Astrocyte (in vitro differentiated cells and primary cell): ENCODE results near the gene NHLRC4. TPM values are rescaled to one million over a fixed set of nuclear protein-coding genes. Genes with fewer than 3 reads are reported as not detected.

Source experiments
- DNase-seq: peaks from one replicate; pipeline ENCODE4 v3.0.0-alpha.2; 2010; ENCODE audit warnings: low read depth
- FAIRE-seq: peaks from 2 replicates; lab custom pipeline; 2011; peaks lifted over from hg19 to GRCh38; lab: Jason Lieb, UNC
- H2AFZ ChIP-seq: 2 replicates; pipeline ENCODE4 v1.6.0; 2012; ENCODE audit warnings: low read depth, low read length, inconsistent platforms
- H3K27ac ChIP-seq: 2 replicates; pipeline ENCODE4 v1.5.1; 2011; ENCODE audit warnings: low read depth, low read length, inconsistent platforms
- H3K27me3 ChIP-seq: 2 replicates; pipeline ENCODE4 v1.6.0; 2011; ENCODE audit warnings: low read length, inconsistent platforms; ENCODE audit not compliant: insufficient read depth
- H3K36me3 ChIP-seq: 2 replicates; pipeline ENCODE4 v1.5.1; 2011; ENCODE audit warnings: low read length, inconsistent platforms; ENCODE audit not compliant: insufficient read depth
- H3K4me1 ChIP-seq: 2 replicates; pipeline ENCODE4 v1.5.1; 2011; ENCODE audit warnings: low read length, inconsistent platforms; ENCODE audit not compliant: insufficient read depth
- H3K4me2 ChIP-seq: 2 replicates; pipeline ENCODE4 v1.6.0; 2012; ENCODE audit warnings: low read length, inconsistent platforms
- H3K4me3 ChIP-seq: 2 replicates; pipeline ENCODE4 v1.5.1; 2011; ENCODE audit warnings: low read depth, mild to moderate bottlenecking, low read length, inconsistent platforms; ENCODE audit not compliant: insufficient read depth
- H3K79me2 ChIP-seq: 2 replicates; pipeline ENCODE4 v1.6.0; 2012; ENCODE audit warnings: mild to moderate bottlenecking, low read length, inconsistent platforms; ENCODE audit not compliant: insufficient read depth
- H3K9ac ChIP-seq: 2 replicates; pipeline ENCODE4 v1.6.0; 2012; ENCODE audit warnings: mild to moderate bottlenecking, low read length, inconsistent platforms
- H3K9me3 ChIP-seq: 2 replicates; pipeline ENCODE4 v1.5.1; 2012; ENCODE audit warnings: low read depth, mild to moderate bottlenecking, low read length, inconsistent platforms; ENCODE audit not compliant: insufficient read depth
- H4K20me1 ChIP-seq: 2 replicates; pipeline ENCODE4 v1.6.0; 2012; ENCODE audit warnings: low read length, inconsistent platforms; ENCODE audit not compliant: insufficient read depth
- H3K27ac Mint-ChIP-seq: one replicate; pipeline ENCODE4 v1.8.0; 2021; ENCODE audit warnings: mild to moderate bottlenecking, mixed read lengths; ENCODE audit not compliant: unreplicated experiment
- H3K27me3 Mint-ChIP-seq: one replicate; pipeline ENCODE4 v1.8.0; 2021; ENCODE audit warnings: low read depth, mixed read lengths; ENCODE audit not compliant: unreplicated experiment
- H3K36me3 Mint-ChIP-seq: one replicate; pipeline ENCODE4 v1.8.0; 2021; ENCODE audit warnings: low read depth, mixed read lengths; ENCODE audit not compliant: unreplicated experiment
- H3K4me1 Mint-ChIP-seq: one replicate; pipeline ENCODE4 v1.8.0; 2021; ENCODE audit warnings: low read depth, mixed read lengths; ENCODE audit not compliant: unreplicated experiment
- H3K4me3 Mint-ChIP-seq: one replicate; pipeline ENCODE4 v1.8.0; 2021; ENCODE audit warnings: mild to moderate bottlenecking, moderate library complexity, mixed read lengths; ENCODE audit not compliant: unreplicated experiment
- H3K9me3 Mint-ChIP-seq: one replicate; pipeline ENCODE4 v1.8.0; 2021; ENCODE audit warnings: mild to moderate bottlenecking, mixed read lengths; ENCODE audit not compliant: unreplicated experiment
- CTCF ChIP-seq: IDR thresholded peaks from 2 replicates; pipeline ENCODE4 v1.5.1; 2011; ENCODE audit warnings: low read depth, mild to moderate bottlenecking, inconsistent platforms, low read length, moderate library complexity; ENCODE audit not compliant: insufficient read depth
- EZH2 ChIP-seq: IDR thresholded peaks from 2 replicates; pipeline ENCODE4 v1.6.1; 2012; ENCODE audit warnings: mild to moderate bottlenecking, low read length, inconsistent platforms; ENCODE audit not compliant: insufficient read depth
- total RNA-seq: library from RNA; stranded (reverse); gene quantifications from 2 replicates; pipeline ENCODE4 v1.2.1, GENCODE V29; 2021

The NHLRC4 gene
- total RNA-seq, 1 donor from 2014 or later: 0.73 TPM

- no peaks in the 10 kb centered on the region for H3K9me3 Mint-ChIP-seq
- Histone ChIP-seq H3K4me3 (no peak overlapping the region), H3K9ac (no peak overlapping the region), H3K9me3 (no peaks in the 10 kb centered on the region), H3K79me2 (peaks cover 25% of the 10 kb centered on the region), H3K4me1 (peaks cover 20% of the 10 kb centered on the region), H3K36me3 (peaks cover 3% of the 10 kb centered on the region), H3K27ac (no peak overlapping the region), H3K27me3 (no peaks in the 10 kb centered on the region), H2AFZ (no peak overlapping the region), H4K20me1 (peaks cover 28% of the 10 kb centered on the region), H3K4me2 (no peak overlapping the region)
- no peaks in the 10 kb centered on the region for H3K27me3 Mint-ChIP-seq
- no peak overlapping the region for H3K4me3 Mint-ChIP-seq
- peaks cover 7% of the 10 kb centered on the region for H3K36me3 Mint-ChIP-seq
- no peak overlapping the region for H3K27ac Mint-ChIP-seq
- FAIRE-seq: no peak
- no peak for TF ChIP-seq EZH2
- no peak for TF ChIP-seq CTCF
- H3K4me1 Mint-ChIP-seq: peaks cover 11% of the 10 kb centered on the region
- DNase-seq: no peak
Observed at GRCh38 chr16:521381-522210, 45.2 kb upstream of the NHLRC4 start.

GRCh38 chr16:522320-523096 is 44.3 kb upstream of the NHLRC4 start:
- Histone ChIP-seq H3K9me3 (no peaks in the 10 kb centered on the region), H3K4me2 (no peak overlapping the region), H2AFZ (no peak overlapping the region), H3K27me3 (no peaks in the 10 kb centered on the region), H3K79me2 (peaks cover 32% of the 10 kb centered on the region), H3K4me3 (no peak overlapping the region), H3K4me1 (peaks cover 22% of the 10 kb centered on the region), H3K27ac (no peak overlapping the region), H3K9ac (no peak overlapping the region), H3K36me3 (peaks cover 3% of the 10 kb centered on the region), H4K20me1 (peaks cover 30% of the 10 kb centered on the region)
- DNase-seq: no peak
- H3K4me3 Mint-ChIP-seq: no peak overlapping the region
- H3K27me3 Mint-ChIP-seq: no peaks in the 10 kb centered on the region
- H3K4me1 Mint-ChIP-seq: peaks cover 12% of the 10 kb centered on the region
- no peak for TF ChIP-seq EZH2
- no peak for TF ChIP-seq CTCF
- peaks cover 5% of the 10 kb centered on the region for H3K36me3 Mint-ChIP-seq
- FAIRE-seq: no peak
- H3K27ac Mint-ChIP-seq: no peak overlapping the region
- no peaks in the 10 kb centered on the region for H3K9me3 Mint-ChIP-seq
